Central memory CD8-positive, alpha-beta T cell (primary cell): Measurements from ENCODE around the gene MTUS2.
A peak's percentile ranks its signal among the peaks of the same experiment; 100 is the strongest.

Source experiments
- ATAC-seq: fragments of 150-1000 bp; cut with Tn5 transposase; replicated peaks from 2 replicates; pipeline ENCODE4 v1.10.0; 2022; ENCODE audit warnings: mild to moderate bottlenecking, moderate FRiP score, moderate number of reproducible peaks; ENCODE audit not compliant: poor library complexity, severe bottlenecking; ENCODE audit errors: extremely low read depth
- DNase-seq, 2 donors: peaks; one replicate each; pipeline ENCODE4 v3.0.0; 2021; ENCODE audit warnings: low spot score in 2 of 2
- H3K27ac Mint-ChIP-seq: one replicate; pipeline ENCODE4 v1.8.0; 2022; ENCODE audit warnings: low read depth, mild to moderate bottlenecking, moderate library complexity, mixed read lengths
- H3K27me3 Mint-ChIP-seq: one replicate; pipeline ENCODE4 v1.8.0; 2022; ENCODE audit warnings: mixed read lengths
- H3K36me3 Mint-ChIP-seq: one replicate; pipeline ENCODE4 v1.8.0; 2022; ENCODE audit warnings: mild to moderate bottlenecking, moderate library complexity, mixed read lengths; ENCODE audit not compliant: insufficient read depth
- H3K4me1 Mint-ChIP-seq: one replicate; pipeline ENCODE4 v1.8.0; 2022; ENCODE audit warnings: mixed read lengths
- H3K4me3 Mint-ChIP-seq: one replicate; pipeline ENCODE4 v1.8.0; 2022; ENCODE audit warnings: mild to moderate bottlenecking, moderate library complexity, mixed read lengths
- H3K9me3 Mint-ChIP-seq: one replicate; pipeline ENCODE4 v1.8.0; 2022; ENCODE audit warnings: mixed read lengths

The MTUS2 gene

GRCh38 chr13:29529754-29530153 is 709.6 kb downstream of the MTUS2 start:
- DNase-seq = peak in 1 of 2 donors; percentile 32
- peaks cover 11% of the 10 kb centered on the region for H3K36me3 Mint-ChIP-seq

DNA sequence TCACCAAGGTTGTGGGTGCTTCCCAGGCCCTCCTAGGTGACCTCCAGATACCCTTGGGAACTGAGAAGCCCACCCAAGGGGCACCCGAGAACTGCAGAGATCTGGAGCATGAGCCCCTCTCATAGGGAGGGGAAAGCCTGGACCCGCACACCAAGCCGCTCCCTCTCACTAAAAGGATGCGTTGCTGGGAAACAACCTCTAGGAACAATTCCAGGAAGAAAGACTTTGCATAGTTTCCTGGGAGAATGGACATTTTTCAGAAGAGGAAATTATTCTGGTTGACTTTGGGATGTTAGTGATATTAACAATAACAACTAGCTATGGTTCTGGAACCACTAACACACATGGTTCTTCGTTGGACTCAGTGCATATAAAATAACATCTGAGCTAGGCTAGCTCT is 710.8 kb downstream of the MTUS2 start:
- ATAC-seq = no peak
- no peak for DNase-seq
- Mint-ChIP-seq H3K9me3 (no peaks in the 10 kb centered on the region), H3K27ac (peak overlapping the region; percentile 87), H3K27me3 (no peaks in the 10 kb centered on the region), H3K4me3 (no peak overlapping the region), H3K4me1 (peaks cover 18% of the 10 kb centered on the region), H3K36me3 (peaks cover 11% of the 10 kb centered on the region)

More at GRCh38 chr13:29529754-29530153, 709.6 kb downstream of the MTUS2 start:
- H3K27ac Mint-ChIP-seq = peak overlapping the region; percentile 87
- H3K27me3 Mint-ChIP-seq = no peaks in the 10 kb centered on the region
- H3K4me3 Mint-ChIP-seq = peak overlapping the region; percentile 26
- peaks cover 18% of the 10 kb centered on the region for H3K4me1 Mint-ChIP-seq
- no peaks in the 10 kb centered on the region for H3K9me3 Mint-ChIP-seq
- peak; percentile 99 for ATAC-seq

GRCh38 chr13:29532116-29532515 is 712.0 kb downstream of the MTUS2 start:
- ATAC-seq (no peak), DNase-seq (no peak)
- Mint-ChIP-seq H3K9me3 (no peaks in the 10 kb centered on the region), H3K36me3 (peaks cover 13% of the 10 kb centered on the region), H3K4me3 (no peak overlapping the region), H3K27me3 (no peaks in the 10 kb centered on the region), H3K27ac (peak overlapping the region; percentile 41), H3K4me1 (peaks cover 18% of the 10 kb centered on the region)

GRCh38 chr13:29532821-29533220 is 712.7 kb downstream of the MTUS2 start:
- no peak for DNase-seq
- Mint-ChIP-seq H3K36me3 (peaks cover 13% of the 10 kb centered on the region), H3K4me3 (no peak overlapping the region), H3K27ac (peak overlapping the region; percentile 41), H3K4me1 (peaks cover 19% of the 10 kb centered on the region), H3K27me3 (no peaks in the 10 kb centered on the region), H3K9me3 (no peaks in the 10 kb centered on the region)
- ATAC-seq = no peak

DNA sequence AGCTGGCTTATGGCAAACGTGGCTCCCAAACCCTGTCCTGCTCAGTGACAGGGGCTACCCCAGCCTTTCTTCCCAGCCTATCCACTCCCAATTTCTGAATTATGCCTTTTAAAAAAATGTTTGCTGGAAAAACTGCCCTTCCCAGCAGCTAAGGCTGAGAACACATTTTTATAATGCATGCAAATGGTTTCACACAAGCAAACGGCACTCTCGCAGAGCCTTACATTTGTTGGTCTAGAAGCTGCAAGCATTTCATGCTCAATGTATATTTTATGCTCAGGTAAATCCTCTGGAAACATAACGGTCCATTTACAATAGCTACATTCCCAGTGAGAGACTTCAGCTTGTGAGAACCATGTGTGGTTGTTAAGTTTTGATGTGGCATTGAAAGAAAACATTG is 713.9 kb downstream of the MTUS2 start:
- DNase-seq (no peak), ATAC-seq (no peak)
- Mint-ChIP-seq H3K4me3 (no peak overlapping the region), H3K4me1 (peaks cover 24% of the 10 kb centered on the region), H3K36me3 (peaks cover 11% of the 10 kb centered on the region), H3K27me3 (no peaks in the 10 kb centered on the region), H3K9me3 (no peaks in the 10 kb centered on the region), H3K27ac (peak overlapping the region; percentile 23)

- no peak for DNase-seq
- Mint-ChIP-seq H3K4me1 (peaks cover 10% of the 10 kb centered on the region), H3K27ac (no peak overlapping the region), H3K27me3 (no peaks in the 10 kb centered on the region), H3K9me3 (no peaks in the 10 kb centered on the region), H3K4me3 (no peak overlapping the region), H3K36me3 (peaks cover 3% of the 10 kb centered on the region)
- no peak for ATAC-seq
These were observed 715.8 kb downstream of the MTUS2 start for GRCh38 chr13:29535663-29536655.

- H3K4me3 Mint-ChIP-seq = no peak overlapping the region
- H3K9me3 Mint-ChIP-seq = no peaks in the 10 kb centered on the region
- ATAC-seq (no peak), DNase-seq (no peak)
- peaks cover 3% of the 10 kb centered on the region for H3K36me3 Mint-ChIP-seq
- H3K27ac Mint-ChIP-seq = no peak overlapping the region
- peaks cover 15% of the 10 kb centered on the region for H3K4me1 Mint-ChIP-seq
- no peaks in the 10 kb centered on the region for H3K27me3 Mint-ChIP-seq
These were observed 716.7 kb downstream of the MTUS2 start for GRCh38 chr13:29536853-29537252.

DNA sequence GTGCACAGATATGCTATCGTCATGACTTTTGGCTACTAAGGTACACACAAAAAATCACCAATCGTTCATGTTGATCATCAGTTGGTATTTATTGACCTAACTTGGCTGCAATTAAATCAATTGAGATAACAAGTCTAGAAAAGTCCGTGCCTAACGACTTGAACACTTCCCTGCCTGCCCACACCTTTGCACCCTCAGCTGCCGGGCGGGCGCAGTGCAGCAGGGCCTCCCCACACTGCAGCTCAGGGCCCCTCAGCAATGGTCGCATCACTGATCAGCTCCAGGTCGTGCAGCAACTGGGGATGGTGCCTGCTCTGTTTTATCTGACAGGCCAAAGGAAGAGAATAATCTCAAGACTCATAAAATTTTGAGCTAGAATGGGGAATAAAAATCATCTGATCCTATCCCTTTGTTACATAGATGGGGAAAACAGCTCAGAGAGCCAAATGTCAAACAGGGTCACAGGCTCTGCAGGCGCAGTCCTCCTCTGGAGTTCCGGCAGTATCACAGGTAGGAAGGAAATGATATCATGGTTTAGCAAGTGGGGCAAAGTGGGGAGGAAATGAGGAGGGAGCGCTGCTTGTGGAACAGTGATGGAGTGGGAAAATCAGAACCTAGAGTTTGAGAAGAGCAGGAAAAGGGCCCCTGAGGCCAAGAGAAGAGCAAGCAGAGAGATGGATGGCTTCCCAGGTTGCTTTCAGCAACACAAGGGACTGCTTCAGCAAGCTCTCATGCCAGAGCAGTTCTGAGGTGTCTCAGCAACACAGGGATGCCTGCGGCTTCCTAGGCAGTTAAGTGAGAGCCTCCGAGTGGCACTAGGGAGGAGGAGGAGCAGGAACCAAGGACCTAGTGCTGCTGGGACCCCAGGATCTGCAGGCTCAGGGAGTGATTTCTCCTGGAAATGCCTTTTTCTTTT is 717.9 kb downstream of the MTUS2 start:
- Mint-ChIP-seq H3K27ac (no peak overlapping the region), H3K36me3 (peaks cover 3% of the 10 kb centered on the region), H3K4me1 (peaks cover 21% of the 10 kb centered on the region), H3K9me3 (no peaks in the 10 kb centered on the region), H3K4me3 (no peak overlapping the region), H3K27me3 (no peaks in the 10 kb centered on the region)
- ATAC-seq = no peak
- DNase-seq = no peak

DNA sequence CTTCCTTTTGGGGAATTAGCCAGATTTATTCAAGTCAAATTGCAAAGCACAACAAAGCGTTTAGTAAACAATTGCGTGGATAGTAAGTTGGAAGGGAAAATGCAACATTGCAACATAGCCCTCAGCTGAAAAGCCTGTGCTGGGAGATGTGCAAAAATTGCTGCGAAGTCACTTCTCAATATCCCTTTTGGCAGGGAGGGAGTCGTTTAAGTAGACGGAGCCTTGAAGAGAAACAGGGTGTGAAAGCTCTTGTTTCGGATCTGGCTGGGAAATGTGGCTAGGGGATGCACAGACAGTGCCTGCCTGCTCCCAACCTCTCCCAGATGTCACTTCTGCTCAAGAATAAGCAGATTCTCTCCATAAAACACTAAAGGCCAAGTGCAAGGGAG is 718.5 kb downstream of the MTUS2 start:
- Mint-ChIP-seq H3K27ac (no peak overlapping the region), H3K27me3 (no peaks in the 10 kb centered on the region), H3K9me3 (no peaks in the 10 kb centered on the region), H3K4me1 (peaks cover 26% of the 10 kb centered on the region), H3K36me3 (peaks cover 3% of the 10 kb centered on the region), H3K4me3 (no peak overlapping the region)
- no peak for ATAC-seq
- no peak for DNase-seq

DNA sequence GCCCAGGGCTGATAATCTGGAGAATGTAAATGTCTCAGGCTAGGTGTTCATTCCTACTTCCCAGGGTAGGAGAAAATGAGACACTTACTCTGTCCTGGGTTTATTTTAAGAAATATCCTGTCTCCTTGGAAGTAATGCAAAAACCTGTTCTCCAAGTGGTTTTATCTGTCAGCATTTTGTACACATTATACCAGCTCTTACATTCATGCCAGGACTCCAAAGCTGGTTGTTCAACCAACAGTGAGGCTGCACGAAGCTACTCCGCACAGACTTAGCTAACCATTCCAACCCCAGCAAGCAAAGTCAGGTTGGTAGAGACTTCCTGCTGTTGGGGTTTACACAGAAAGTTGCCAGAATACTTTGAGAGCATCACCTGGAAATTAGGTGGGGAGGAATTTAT is 719.7 kb downstream of the MTUS2 start:
- Mint-ChIP-seq H3K4me1 (peaks cover 26% of the 10 kb centered on the region), H3K4me3 (no peak overlapping the region), H3K36me3 (peaks cover 3% of the 10 kb centered on the region), H3K9me3 (no peaks in the 10 kb centered on the region), H3K27ac (no peak overlapping the region), H3K27me3 (no peaks in the 10 kb centered on the region)
- ATAC-seq = no peak
- no peak for DNase-seq

GRCh38 chr13:29540334-29540733 is 720.2 kb downstream of the MTUS2 start:
- DNase-seq = no peak
- Mint-ChIP-seq H3K27ac (no peak overlapping the region), H3K4me1 (peaks cover 26% of the 10 kb centered on the region), H3K36me3 (peaks cover 3% of the 10 kb centered on the region), H3K4me3 (no peak overlapping the region), H3K9me3 (no peaks in the 10 kb centered on the region), H3K27me3 (no peaks in the 10 kb centered on the region)
- ATAC-seq = no peak

- Mint-ChIP-seq H3K36me3 (peaks cover 3% of the 10 kb centered on the region), H3K4me1 (peaks cover 26% of the 10 kb centered on the region), H3K27ac (no peak overlapping the region), H3K4me3 (no peak overlapping the region), H3K9me3 (no peaks in the 10 kb centered on the region), H3K27me3 (no peaks in the 10 kb centered on the region)
- no peak for ATAC-seq
- DNase-seq = no peak
These were observed 720.7 kb downstream of the MTUS2 start for GRCh38 chr13:29540799-29541198.
